Epithelial cell of esophagus (primary cell): ENCODE data around the gene CIB4.

Experiments
- DNase-seq: peaks from one replicate; pipeline ENCODE4 v3.0.0; 2010; ENCODE audit warnings: low read depth
- H3K4me3 ChIP-seq: 2 replicates; pipeline ENCODE4 v1.5.1; 2011; ENCODE audit warnings: mild to moderate bottlenecking, low read length, control low read depth
- CTCF ChIP-seq: IDR thresholded peaks from 2 replicates; pipeline ENCODE4 v1.5.1; 2011; ENCODE audit warnings: low read depth, mild to moderate bottlenecking, low read length, control low read depth, inconsistent platforms; ENCODE audit not compliant: insufficient read depth; ENCODE audit errors: missing control alignments

Gene CIB4

DNA sequence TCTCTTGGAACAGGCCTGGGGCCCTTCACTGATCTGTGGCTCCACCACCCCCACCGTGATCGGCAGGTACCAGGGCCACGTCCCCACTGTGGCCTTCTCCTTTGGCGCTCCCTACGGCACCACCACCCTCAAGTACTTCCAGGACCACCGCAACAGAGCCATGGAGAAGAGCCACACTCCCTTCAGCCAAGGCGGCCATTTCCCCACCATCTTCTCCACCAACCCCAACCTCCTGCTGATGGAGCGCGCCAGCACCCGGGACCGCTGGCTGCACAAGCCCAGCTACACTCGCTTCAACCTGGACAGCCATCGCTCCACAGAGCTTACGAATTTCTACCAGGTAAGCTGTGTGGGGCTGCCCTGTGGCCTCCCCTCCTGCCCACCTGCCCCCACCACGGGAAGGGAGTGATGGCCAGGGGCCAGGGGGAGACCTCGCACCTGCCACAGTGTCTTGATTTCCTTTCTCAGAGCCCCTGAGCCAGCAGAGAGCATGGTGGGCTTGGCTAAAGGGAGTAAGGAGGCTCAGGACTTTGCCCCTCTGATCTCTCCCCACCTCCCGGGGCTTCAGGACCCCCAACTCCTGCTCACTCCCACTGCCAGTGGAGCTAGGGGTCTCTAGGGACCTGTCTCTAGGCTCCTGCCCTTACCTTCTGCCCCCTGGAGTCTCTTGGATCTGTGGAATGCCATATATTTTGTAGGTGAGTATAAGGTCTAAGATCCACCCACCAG lies 65.2 kb downstream of the CIB4 start:
- no peak for TF ChIP-seq CTCF
- H3K4me3 ChIP-seq = no peak overlapping the region
- DNase-seq = no peak

- DNase-seq = no peak
- no peak for TF ChIP-seq CTCF
- H3K4me3 ChIP-seq = no peak overlapping the region
Observed at GRCh38 chr2:26574900-26575560, 66.1 kb downstream of the CIB4 start.

- DNase-seq = peak; percentile 45
- H3K4me3 ChIP-seq = no peak overlapping the region
- no peak for TF ChIP-seq CTCF
Observed at GRCh38 chr2:26574066-26574899, 66.9 kb downstream of the CIB4 start.

DNA sequence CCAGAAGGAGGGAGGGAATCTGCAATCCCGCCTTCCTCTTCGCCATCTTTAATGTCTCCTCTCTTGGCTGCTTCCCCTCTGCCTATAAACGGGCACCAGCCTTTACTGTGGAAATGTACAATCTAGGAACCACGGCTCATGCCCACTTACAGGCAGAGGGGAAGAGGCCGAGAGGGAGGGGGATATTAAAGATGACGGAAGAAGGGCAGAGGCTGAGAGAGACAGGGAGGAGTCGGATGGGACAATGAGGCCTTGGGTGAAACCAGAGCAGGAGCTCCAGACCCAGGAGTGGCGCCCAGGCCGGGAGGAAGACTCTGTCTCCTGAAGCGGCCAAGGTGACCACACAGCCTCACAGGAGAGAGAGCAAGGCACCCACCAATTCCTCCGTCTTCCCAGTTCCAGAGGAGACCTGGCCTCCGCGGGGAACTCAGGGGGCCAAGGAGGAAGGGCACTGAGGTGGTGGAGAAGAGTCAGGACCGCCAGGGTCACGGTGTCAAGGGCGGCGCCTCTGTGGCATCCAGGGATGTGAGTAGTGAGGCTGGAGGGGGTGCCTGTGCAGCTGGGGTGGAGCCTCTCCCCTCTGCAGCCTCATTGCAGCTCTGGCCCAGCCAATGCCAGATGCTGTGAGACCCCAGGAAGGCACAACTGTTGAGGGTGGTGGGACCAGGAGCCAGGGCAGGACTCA lies 67.8 kb downstream of the CIB4 start:
- TF ChIP-seq CTCF = no peak
- no peak overlapping the region for H3K4me3 ChIP-seq
- DNase-seq = no peak

DNA sequence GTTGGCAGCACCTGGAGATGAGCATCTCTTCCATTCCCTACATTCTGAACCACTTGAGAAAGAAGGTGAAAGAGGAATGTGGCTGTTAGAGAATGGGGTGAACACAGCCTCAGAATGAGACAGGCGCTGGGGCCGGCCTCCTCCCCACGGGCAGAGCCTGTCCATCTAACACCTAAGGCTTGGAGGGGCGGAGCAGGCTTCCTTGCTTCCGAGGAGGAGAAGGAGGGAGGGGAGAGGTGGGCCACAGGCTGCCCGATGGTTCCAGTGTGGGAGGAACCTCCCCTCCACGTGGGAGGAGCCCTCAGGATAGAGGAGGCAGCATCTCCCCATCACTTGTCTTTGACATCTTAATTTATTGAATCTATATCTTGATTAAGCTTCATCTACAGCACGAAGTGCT lies 68.6 kb downstream of the CIB4 start:
- H3K4me3 ChIP-seq = no peak overlapping the region
- no peak for DNase-seq
- TF ChIP-seq CTCF = no peak

- TF ChIP-seq CTCF = no peak
- DNase-seq = no peak
- no peak overlapping the region for H3K4me3 ChIP-seq
Observed at GRCh38 chr2:26571316-26571715, 69.8 kb downstream of the CIB4 start.
